Testis (tissue), 3 donors: ENCODE measurements around the gene FRAS1. TPM values are rescaled to one million over a fixed set of nuclear protein-coding genes. Genes with fewer than 3 reads are reported as not detected.
"Not testable (repeated sequence)": the region's sequence is repeated elsewhere in the genome, so short reads cannot be mapped to it uniquely, and the experiment has no call there.

ENCODE experiments used
- DNase-seq: peaks from one replicate; pipeline ENCODE4 v3.0.0-alpha.2; 2019
- H3K27ac ChIP-seq, 2 donors: fragments of 200-600 bp; sonication (generic); one replicate each; pipeline ENCODE4 v1.5.1; 2019
- H3K27me3 ChIP-seq: fragments of 200-600 bp; sonication (generic); one replicate; pipeline ENCODE4 v1.5.1; 2019
- H3K36me3 ChIP-seq: fragments of 200-600 bp; sonication (generic); one replicate; pipeline ENCODE4 v1.5.1; 2017; ENCODE audit warnings: low read depth; ENCODE audit errors: missing control alignments
- H3K4me1 ChIP-seq: fragments of 200-600 bp; sonication (generic); one replicate; pipeline ENCODE4 v1.5.1; 2019
- H3K4me3 ChIP-seq, 2 donors: fragments of 200-600 bp; sonication (generic); one replicate each; pipeline ENCODE4 v1.5.1; 2017 to 2019
- H3K9me3 ChIP-seq: fragments of 200-600 bp; sonication (generic); one replicate; pipeline ENCODE4 v1.5.1; 2017
- CTCF ChIP-seq, 3 experiments: fragments of 450-650 bp in 2 of 3; fragments of 200-600 bp in 1 of 3; sonication (generic) in 1 of 3; IDR thresholded peaks; one replicate each; pipeline ENCODE4 v1.5.1; 2016 to 2019; ENCODE audit warnings: antibody characterized with exemption in 3 of 3, mild to moderate bottlenecking in 2 of 3, moderate library complexity in 1 of 3
- POLR2A ChIP-seq: fragments of 450-650 bp; IDR thresholded peaks from one replicate; pipeline ENCODE4 v1.6.1; 2017; ENCODE audit warnings: antibody characterized with exemption, mild to moderate bottlenecking, moderate library complexity
- WGBS, 2 donors: methylation state at CpG; one replicate each; pipeline ENCODE4 v1.1.5; 2018; 5-methylcytosine and 5-hydroxymethylcytosine counted together
- intact Hi-C: fragments of 100-400 bp; cut with DNase I; formaldehyde crosslinking; loops from one replicate; pipeline ENCODE4 v1.15.1; 2023; ENCODE audit warnings: low total_unique reads
- polyA plus RNA-seq: library from polyadenylated mRNA; stranded (reverse); fragments of 350-450 nt; fragmentation: Illumina TruSeq; extraction: RNeasy Lipid Tissue Mini Kit (QIAGEN cat#74804); gene quantifications from one replicate; pipeline ENCODE4 v1.2.3, GENCODE V29; 2014; ENCODE audit warnings: low read depth, low replicate concordance; ENCODE audit not compliant: insufficient read depth
- total RNA-seq, 2 donors: library from RNA; depleted of rRNA; stranded (reverse); fragments of >200 nt; gene quantifications; one replicate each; pipeline ENCODE4 v1.2.3, GENCODE V29; 2016

Gene FRAS1
- total and polyA plus RNA-seq, 3 donors from 2014 or later: 2.2 to 3.7 (median 3.5) TPM

- Histone ChIP-seq H3K27ac (no peak overlapping the region), H3K9me3 (no peaks in the 10 kb centered on the region), H3K36me3 (no peaks in the 10 kb centered on the region), H3K27me3 (no peaks in the 10 kb centered on the region), H3K4me3 (no peak overlapping the region), H3K4me1 (no peaks in the 10 kb centered on the region)
- no peak for TF ChIP-seq POLR2A
- no peak for TF ChIP-seq CTCF (IDR thresholded peaks at IDR 0.05)
- intact Hi-C loops: no loop called here
- WGBS, 2 donors: 92 to 93% methylated on average over 2 of the region's 2 CpGs
- DNase-seq: no peak
Observed at GRCh38 chr4:78081541-78081940, 24.4 kb downstream of the FRAS1 start.

- no peak overlapping the region for H3K27ac ChIP-seq
- no peak overlapping the region for H3K4me3 ChIP-seq
- TF ChIP-seq POLR2A (no peak), CTCF (IDR thresholded peaks at IDR 0.05) (no peak)
- no peaks in the 10 kb centered on the region for H3K36me3 ChIP-seq
- H3K4me1 ChIP-seq: no peaks in the 10 kb centered on the region
- intact Hi-C loops: no loop called here
- no peak for DNase-seq
- no peaks in the 10 kb centered on the region for H3K27me3 ChIP-seq
- no peaks in the 10 kb centered on the region for H3K9me3 ChIP-seq
Observed at GRCh38 chr4:78083035-78083434, 25.9 kb downstream of the FRAS1 start.

GRCh38 chr4:78091534-78091933 is 34.4 kb downstream of the FRAS1 start:
- Histone ChIP-seq H3K9me3 (no peaks in the 10 kb centered on the region), H3K4me1 (no peaks in the 10 kb centered on the region), H3K27ac (no peak overlapping the region), H3K36me3 (no peaks in the 10 kb centered on the region), H3K27me3 (no peaks in the 10 kb centered on the region), H3K4me3 (no peak overlapping the region)
- DNase-seq: no peak
- WGBS, 2 donors: 75 to 94% methylated on average over 3 of the region's 3 CpGs
- no peak for TF ChIP-seq CTCF (IDR thresholded peaks at IDR 0.05)
- TF ChIP-seq POLR2A: no peak
- intact Hi-C loops: no loop called here

- H3K36me3 ChIP-seq, H3K4me1 ChIP-seq, H3K27me3 ChIP-seq, H3K27ac ChIP-seq, DNase-seq, intact Hi-C loops, H3K9me3 ChIP-seq, H3K4me3 ChIP-seq: not testable (repeated sequence)
- WGBS, 2 donors: 83 to 85% methylated on average over 4 to 5 of the region's 5 CpGs
Observed at GRCh38 chr4:78092350-78092749, 35.2 kb downstream of the FRAS1 start.

GRCh38 chr4:78092850-78093249 is 35.7 kb downstream of the FRAS1 start:
- DNase-seq: no peak
- no peaks in the 10 kb centered on the region for H3K9me3 ChIP-seq
- no peaks in the 10 kb centered on the region for H3K27me3 ChIP-seq
- H3K4me3 ChIP-seq: no peak overlapping the region
- intact Hi-C loops: no loop called here
- H3K4me1 ChIP-seq: no peaks in the 10 kb centered on the region
- no peak for TF ChIP-seq CTCF (IDR thresholded peaks at IDR 0.05)
- no peak for TF ChIP-seq POLR2A
- no peaks in the 10 kb centered on the region for H3K36me3 ChIP-seq
- H3K27ac ChIP-seq: no peak overlapping the region
